Uterus (tissue), 4 donors: ENCODE data around the gene HOXC6. TPM values are rescaled to one million over a fixed set of nuclear protein-coding genes. Genes with fewer than 3 reads are reported as not detected.

Experiments
- DNase-seq, 2 donors: peaks; one replicate each; pipeline ENCODE4 v3.0.0-alpha.2; 2019 to 2020
- H3K27ac ChIP-seq, 2 donors: fragments of 200-600 bp; sonication (generic); 1 replicate in 1 of 2; 2 replicates in 1 of 2; pipeline ENCODE4 v1.5.1; 2016 to 2018
- H3K27me3 ChIP-seq, 2 donors: fragments of 200-600 bp; sonication (generic); one replicate each; pipeline ENCODE4 v1.5.1; 2018 to 2019; ENCODE audit warnings: control low read depth in 1 of 2
- H3K36me3 ChIP-seq, 2 donors: fragments of 200-600 bp; sonication (generic); one replicate each; pipeline ENCODE4 v1.5.1; 2019; ENCODE audit warnings: control low read depth in 1 of 2
- H3K4me1 ChIP-seq, 2 donors: fragments of 200-600 bp; sonication (generic); one replicate each; pipeline ENCODE4 v1.5.1; 2018 to 2019; ENCODE audit warnings: control low read depth in 1 of 2
- H3K4me3 ChIP-seq, 2 donors: fragments of 200-600 bp; sonication (generic); 1 replicate in 1 of 2; 2 replicates in 1 of 2; pipeline ENCODE4 v1.5.1; 2018 to 2019; ENCODE audit warnings: mild to moderate bottlenecking in 1 of 2
- H3K9me3 ChIP-seq, 2 donors: fragments of 200-600 bp; sonication (generic); one replicate each; pipeline ENCODE4 v1.5.1; 2019; ENCODE audit warnings: control low read depth in 1 of 2
- POLR2A ChIP-seq, 2 donors: fragments of 450-650 bp; IDR thresholded peaks; one replicate each; pipeline ENCODE4 v1.6.1; 2016; ENCODE audit warnings: antibody characterized with exemption in 2 of 2, mild to moderate bottlenecking in 1 of 2, moderate library complexity in 1 of 2
- intact Hi-C: fragments of 100-400 bp; cut with DNase I; formaldehyde crosslinking; loops from one replicate; pipeline ENCODE4 v1.15.1; 2023; ENCODE audit warnings: low total_unique reads
- total RNA-seq, 4 donors: library from RNA; depleted of rRNA in 3 of 4; stranded (reverse); fragments of >200 nt in 3 of 4; gene quantifications; one replicate each; pipeline versions ENCODE4 v1.1.0 to v1.2.4, GENCODE V29; 2014 to 2023
- TF ChIP-seq, protein P1 (sequence below), 4 experiments: fragments of 200-600 bp in 2 of 4; fragments of 450-650 bp in 2 of 4; sonication (generic) in 2 of 4; IDR thresholded peaks; one replicate each; pipeline ENCODE4 v1.5.1; 2016 to 2019; ENCODE audit warnings: antibody characterized with exemption in 4 of 4, mild to moderate bottlenecking in 2 of 4, moderate library complexity in 1 of 4
- donor health status: DM: yes; HTN: yes; CAD: no.

The HOXC6 gene
- total RNA-seq: 10 to 100 TPM in 1 of 4 donors, 1 to 10 TPM in 2, not detected in 1; 1.2 to 20.4 (median 2.1) TPM

DNA sequence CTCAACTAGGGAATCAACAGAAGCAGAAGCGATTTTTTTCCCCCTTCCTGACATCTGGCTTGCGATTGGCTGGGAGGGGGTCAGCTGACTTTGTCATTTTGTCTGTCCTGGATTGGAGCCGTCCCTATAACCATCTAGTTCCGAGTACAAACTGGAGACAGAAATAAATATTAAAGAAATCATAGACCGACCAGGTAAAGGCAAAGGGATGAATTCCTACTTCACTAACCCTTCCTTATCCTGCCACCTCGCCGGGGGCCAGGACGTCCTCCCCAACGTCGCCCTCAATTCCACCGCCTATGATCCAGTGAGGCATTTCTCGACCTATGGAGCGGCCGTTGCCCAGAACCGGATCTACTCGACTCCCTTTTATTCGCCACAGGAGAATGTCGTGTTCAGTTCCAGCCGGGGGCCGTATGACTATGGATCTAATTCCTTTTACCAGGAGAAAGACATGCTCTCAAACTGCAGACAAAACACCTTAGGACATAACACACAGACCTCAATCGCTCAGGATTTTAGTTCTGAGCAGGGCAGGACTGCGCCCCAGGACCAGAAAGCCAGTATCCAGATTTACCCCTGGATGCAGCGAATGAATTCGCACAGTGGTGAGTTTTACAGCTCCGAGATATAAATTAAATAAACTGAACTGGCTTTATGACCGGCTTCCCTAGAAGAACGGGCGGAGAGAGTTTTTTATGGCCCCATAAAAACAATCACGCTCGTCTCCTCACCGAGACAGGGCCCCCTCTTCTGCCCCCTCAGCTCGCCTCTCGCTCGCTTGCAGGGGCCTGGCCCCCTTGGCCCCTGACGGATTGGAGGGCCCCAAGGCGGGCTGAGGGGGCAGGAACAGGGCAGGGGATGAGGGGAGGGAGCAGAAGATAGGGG, at the start of gene HOXC6:
Gene HOXC6 (plus strand): TSS at position 127 of the 888 bp plus-strand sequence. CDS start 82 bp downstream, at position 209.
- no peak for DNase-seq
- no peak within 1 kb of the TSS for H3K27ac ChIP-seq
- H3K4me3 ChIP-seq: peak within 1 kb of the TSS in 1 of 2 donors; percentile 19
- no peaks in the 10 kb centered on the region for H3K36me3 ChIP-seq
- peaks cover 0 to 25% of the 10 kb centered on the region in 2 donors for H3K27me3 ChIP-seq
- intact Hi-C loops: no loop called here
- TF ChIP-seq POLR2A (IDR thresholded peaks at IDR 0.05): no peak
- TF ChIP-seq, protein P1, sequence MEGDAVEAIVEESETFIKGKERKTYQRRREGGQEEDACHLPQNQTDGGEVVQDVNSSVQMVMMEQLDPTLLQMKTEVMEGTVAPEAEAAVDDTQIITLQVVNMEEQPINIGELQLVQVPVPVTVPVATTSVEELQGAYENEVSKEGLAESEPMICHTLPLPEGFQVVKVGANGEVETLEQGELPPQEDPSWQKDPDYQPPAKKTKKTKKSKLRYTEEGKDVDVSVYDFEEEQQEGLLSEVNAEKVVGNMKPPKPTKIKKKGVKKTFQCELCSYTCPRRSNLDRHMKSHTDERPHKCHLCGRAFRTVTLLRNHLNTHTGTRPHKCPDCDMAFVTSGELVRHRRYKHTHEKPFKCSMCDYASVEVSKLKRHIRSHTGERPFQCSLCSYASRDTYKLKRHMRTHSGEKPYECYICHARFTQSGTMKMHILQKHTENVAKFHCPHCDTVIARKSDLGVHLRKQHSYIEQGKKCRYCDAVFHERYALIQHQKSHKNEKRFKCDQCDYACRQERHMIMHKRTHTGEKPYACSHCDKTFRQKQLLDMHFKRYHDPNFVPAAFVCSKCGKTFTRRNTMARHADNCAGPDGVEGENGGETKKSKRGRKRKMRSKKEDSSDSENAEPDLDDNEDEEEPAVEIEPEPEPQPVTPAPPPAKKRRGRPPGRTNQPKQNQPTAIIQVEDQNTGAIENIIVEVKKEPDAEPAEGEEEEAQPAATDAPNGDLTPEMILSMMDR (IDR thresholded peaks at IDR 0.05): no peak
- no peaks in the 10 kb centered on the region for H3K4me1 ChIP-seq
- H3K9me3 ChIP-seq: no peaks in the 10 kb centered on the region

DNA sequence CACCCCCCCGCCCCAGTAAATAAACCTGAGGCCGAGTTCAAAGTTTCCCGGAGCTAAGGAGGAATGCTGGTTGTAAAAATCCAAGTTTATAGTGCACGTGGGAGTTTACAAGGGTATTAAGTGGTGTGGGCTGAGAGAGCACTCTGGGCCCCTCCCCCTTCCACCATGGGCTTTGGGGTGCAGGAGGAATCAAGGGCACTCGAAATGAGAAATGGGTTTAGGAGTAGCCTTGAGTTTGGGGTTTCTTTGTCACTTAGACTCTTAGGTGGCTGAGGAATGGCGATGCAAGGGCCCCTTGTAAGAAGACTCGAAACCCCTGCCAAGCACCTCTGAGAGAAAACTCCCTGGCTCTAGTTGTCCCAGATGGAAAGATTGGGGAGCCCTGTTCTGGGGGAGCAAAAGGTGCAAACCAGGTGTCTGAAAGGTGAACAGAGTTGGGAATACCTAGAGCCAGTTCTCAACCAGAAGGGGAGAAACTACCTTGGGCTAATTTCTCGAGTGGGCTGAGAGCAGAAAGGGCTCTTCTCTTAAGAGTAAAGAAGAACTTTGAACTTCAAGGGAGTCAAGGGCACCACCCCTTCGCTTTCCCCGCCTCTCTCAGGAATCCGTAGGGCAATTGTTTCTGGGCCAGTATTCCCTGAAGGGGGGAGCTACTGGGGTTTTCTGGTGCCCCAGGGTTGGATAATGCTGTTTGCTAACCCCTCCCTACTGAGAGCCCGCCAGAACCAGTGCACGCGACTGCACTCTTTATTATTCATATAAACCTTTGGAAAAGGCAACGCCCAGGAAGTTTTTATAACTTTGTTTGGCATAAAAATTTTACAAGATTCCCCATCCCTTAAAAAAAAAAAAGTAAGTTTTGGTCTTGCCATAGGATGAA, 49.5 kb upstream of the HOXC6 start:
- intact Hi-C loops: no loop called here
- Histone ChIP-seq H3K9me3 (no peaks in the 10 kb centered on the region), H3K27me3 (peaks cover 29 to 68% of the 10 kb centered on the region in 2 donors), H3K36me3 (no peaks in the 10 kb centered on the region), H3K4me1 (peaks cover 0 to 2% of the 10 kb centered on the region in 2 donors), H3K27ac (no peak overlapping the region), H3K4me3 (no peak overlapping the region)
- DNase-seq: no peak
- TF ChIP-seq, protein P1 (IDR thresholded peaks at IDR 0.05): no peak
- no peak for TF ChIP-seq POLR2A (IDR thresholded peaks at IDR 0.05)

DNA sequence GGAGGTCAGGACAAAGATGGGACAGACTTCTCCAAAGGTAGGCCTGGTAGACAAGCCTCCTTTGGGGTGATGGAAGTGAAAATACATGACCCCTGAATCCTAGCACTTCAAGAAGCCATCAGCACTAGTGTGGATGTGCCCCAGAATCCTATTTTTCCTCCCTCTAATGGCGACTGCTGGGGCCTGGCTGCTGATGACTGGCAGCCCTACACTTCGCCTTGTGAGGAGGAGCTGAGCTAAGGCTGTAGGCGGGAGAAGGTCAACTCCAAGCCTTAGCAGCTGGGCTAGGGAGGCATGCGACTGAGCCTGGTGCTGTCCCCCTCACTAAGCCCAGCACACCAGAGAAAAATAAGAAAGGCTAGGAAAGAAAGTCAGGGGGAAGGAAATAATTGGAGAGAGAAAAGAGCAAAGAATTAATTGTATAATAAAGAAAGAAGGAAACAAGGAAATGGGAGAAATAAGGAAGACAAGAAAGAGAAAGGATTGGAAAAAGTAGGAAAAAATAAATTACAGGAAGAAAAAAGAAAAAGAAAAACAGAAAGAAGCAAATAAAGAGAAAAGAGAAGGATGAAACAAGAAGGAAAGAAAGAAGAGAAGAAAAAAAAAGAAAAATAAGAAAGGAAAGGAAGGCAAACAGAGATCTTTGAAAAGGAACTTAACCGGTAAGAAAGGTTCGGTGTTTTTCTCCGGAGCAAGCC, 48.0 kb upstream of the HOXC6 start:
- no peak for DNase-seq
- TF ChIP-seq POLR2A (IDR thresholded peaks at IDR 0.05): no peak
- TF ChIP-seq, protein P1 (IDR thresholded peaks at IDR 0.05): no peak
- no peak overlapping the region for H3K27ac ChIP-seq
- peaks cover 21 to 68% of the 10 kb centered on the region in 2 donors for H3K27me3 ChIP-seq
- no peak overlapping the region for H3K4me3 ChIP-seq
- intact Hi-C loops: no loop called here
- H3K4me1 ChIP-seq: peaks cover 0 to 2% of the 10 kb centered on the region in 2 donors
- no peaks in the 10 kb centered on the region for H3K9me3 ChIP-seq
- H3K36me3 ChIP-seq: no peaks in the 10 kb centered on the region

DNA sequence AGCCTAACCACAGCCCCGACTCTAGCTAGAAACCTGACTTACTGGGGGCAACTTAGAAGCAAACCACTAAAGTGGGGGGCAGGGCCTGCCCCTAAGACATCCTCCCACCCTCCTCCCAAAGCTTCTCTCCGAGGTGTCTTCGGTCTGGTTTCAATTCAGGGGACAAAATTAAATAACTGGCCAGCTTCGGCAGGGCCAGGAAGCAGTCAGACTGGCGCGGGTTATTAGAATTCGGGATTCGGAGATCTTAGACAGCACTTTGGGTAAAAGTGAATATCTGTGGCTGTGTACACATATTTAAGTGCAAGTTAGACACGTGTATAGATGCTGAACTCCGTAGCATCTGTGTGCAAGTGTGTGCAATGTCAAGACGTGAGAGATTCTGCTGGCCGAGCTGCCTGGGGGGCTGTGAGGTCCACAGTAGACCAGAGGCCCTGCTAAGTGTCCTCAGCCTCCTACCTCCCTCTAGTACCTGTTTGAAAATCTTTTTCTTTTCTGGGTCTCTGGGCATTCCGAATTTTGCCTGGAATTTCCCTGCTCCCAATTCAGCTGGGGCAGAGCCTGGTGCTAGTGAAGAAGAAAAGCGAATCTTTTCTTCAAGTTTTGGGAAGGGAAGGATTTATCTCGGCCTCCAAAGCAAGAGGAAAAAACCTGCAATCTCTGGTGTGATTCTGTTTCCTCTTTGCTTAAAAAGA, 47.3 kb upstream of the HOXC6 start:
- Histone ChIP-seq H3K36me3 (no peaks in the 10 kb centered on the region), H3K4me3 (no peak overlapping the region), H3K9me3 (no peaks in the 10 kb centered on the region), H3K4me1 (peaks cover 0 to 9% of the 10 kb centered on the region in 2 donors), H3K27ac (no peak overlapping the region), H3K27me3 (peaks cover 22 to 68% of the 10 kb centered on the region in 2 donors)
- DNase-seq: no peak
- intact Hi-C loops: no loop called here
- TF ChIP-seq POLR2A (IDR thresholded peaks at IDR 0.05): no peak
- TF ChIP-seq, protein P1 (IDR thresholded peaks at IDR 0.05): no peak
